Loucy (cell line): ENCODE results near the gene GPR137B.

Experiments used
- EZH2phosphoT487 ChIP-seq: fragments of 200-600 bp; IDR thresholded peaks from 2 replicates; pipeline ENCODE4 v1.6.1; 2018; ENCODE audit warnings: antibody characterized with exemption, mild to moderate bottlenecking, moderate library complexity, borderline replicate concordance
- TF ChIP-seq, protein P1 (sequence below): fragments of 200-600 bp; sonication (generic); conservative IDR thresholded peaks from 2 replicates; pipeline ENCODE4 v1.5.1; 2014; ENCODE audit warnings: mild to moderate bottlenecking, antibody characterized with exemption, low read length

DNA sequence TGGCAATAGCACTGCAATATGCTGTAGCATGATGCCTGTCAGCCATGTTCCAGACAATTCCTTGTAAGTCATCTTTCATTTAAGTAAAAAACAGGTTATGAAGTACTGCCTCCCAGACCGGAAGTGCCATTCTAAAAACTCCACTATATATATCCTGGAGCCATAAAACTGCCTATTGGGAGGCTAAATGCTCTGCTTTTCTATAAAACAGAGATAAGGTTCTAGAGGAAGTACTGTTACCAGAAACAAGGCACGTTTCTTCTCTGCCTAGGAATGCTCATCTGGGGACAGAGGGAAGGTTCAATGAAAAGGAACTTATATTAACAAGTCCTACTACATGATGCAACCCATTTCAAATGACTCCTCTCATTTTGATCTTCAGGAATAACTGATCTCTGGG lies 66.8 kb downstream of the GPR137B start:
- TF ChIP-seq, protein P1, sequence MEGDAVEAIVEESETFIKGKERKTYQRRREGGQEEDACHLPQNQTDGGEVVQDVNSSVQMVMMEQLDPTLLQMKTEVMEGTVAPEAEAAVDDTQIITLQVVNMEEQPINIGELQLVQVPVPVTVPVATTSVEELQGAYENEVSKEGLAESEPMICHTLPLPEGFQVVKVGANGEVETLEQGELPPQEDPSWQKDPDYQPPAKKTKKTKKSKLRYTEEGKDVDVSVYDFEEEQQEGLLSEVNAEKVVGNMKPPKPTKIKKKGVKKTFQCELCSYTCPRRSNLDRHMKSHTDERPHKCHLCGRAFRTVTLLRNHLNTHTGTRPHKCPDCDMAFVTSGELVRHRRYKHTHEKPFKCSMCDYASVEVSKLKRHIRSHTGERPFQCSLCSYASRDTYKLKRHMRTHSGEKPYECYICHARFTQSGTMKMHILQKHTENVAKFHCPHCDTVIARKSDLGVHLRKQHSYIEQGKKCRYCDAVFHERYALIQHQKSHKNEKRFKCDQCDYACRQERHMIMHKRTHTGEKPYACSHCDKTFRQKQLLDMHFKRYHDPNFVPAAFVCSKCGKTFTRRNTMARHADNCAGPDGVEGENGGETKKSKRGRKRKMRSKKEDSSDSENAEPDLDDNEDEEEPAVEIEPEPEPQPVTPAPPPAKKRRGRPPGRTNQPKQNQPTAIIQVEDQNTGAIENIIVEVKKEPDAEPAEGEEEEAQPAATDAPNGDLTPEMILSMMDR: no peak
- no peak for TF ChIP-seq EZH2phosphoT487
